ENCODE measurements around the gene HEATR5B.

- TF ChIP-seq CTCF (conservative IDR thresholded peaks at IDR 0.05 in 1 of 2, IDR thresholded peaks at IDR 0.05 in 1 of 2; ENCODE audit: low read depth in 1 of 2, low read length in 2 of 2), result no peak
- TF ChIP-seq EZH2 (IDR thresholded peaks at IDR 0.05; ENCODE audit: low read length, missing control alignments), result no peak
Measured at GRCh38 chr2:37000318-37000717, 83.9 kb downstream of the HEATR5B start.
